Measurements from ENCODE around the gene TSPAN18.

The TSPAN18 gene

GRCh38 chr11:44752300-44752699 lies 25.5 kb downstream of the TSPAN18 start:
- no peak for TF ChIP-seq CTCF (IDR thresholded peaks at IDR 0.05; ENCODE audit: insufficient read depth, missing control alignments)
- no peak for FAIRE-seq
- no peak for DNase-seq (ENCODE audit: insufficient read length, low spot score)

GRCh38 chr11:44752713-44753112 lies 26.0 kb downstream of the TSPAN18 start:
- DNase-seq (ENCODE audit: insufficient read length, low spot score) (no peak), FAIRE-seq (no peak)
- no peak for TF ChIP-seq CTCF (IDR thresholded peaks at IDR 0.05; ENCODE audit: insufficient read depth, missing control alignments)

- no peak for FAIRE-seq
- TF ChIP-seq CTCF (IDR thresholded peaks at IDR 0.05; ENCODE audit: insufficient read depth, missing control alignments) = no peak
- DNase-seq (ENCODE audit: insufficient read length, low spot score) = no peak
Measured at GRCh38 chr11:44753961-44754645, 27.3 kb downstream of the TSPAN18 start.

- FAIRE-seq (no peak), DNase-seq (ENCODE audit: insufficient read length, low spot score) (no peak)
- no peak for TF ChIP-seq CTCF (IDR thresholded peaks at IDR 0.05; ENCODE audit: insufficient read depth, missing control alignments)
Measured at GRCh38 chr11:44754876-44755555, 28.3 kb downstream of the TSPAN18 start.

- TF ChIP-seq CTCF (IDR thresholded peaks at IDR 0.05; ENCODE audit: insufficient read depth, missing control alignments) = no peak
- DNase-seq (ENCODE audit: insufficient read length, low spot score) (no peak), FAIRE-seq (no peak)
Measured at GRCh38 chr11:44755556-44756523, 29.1 kb downstream of the TSPAN18 start.

- FAIRE-seq (no peak), DNase-seq (ENCODE audit: insufficient read length, low spot score) (no peak)
- no peak for TF ChIP-seq CTCF (IDR thresholded peaks at IDR 0.05; ENCODE audit: insufficient read depth, missing control alignments)
Measured at GRCh38 chr11:44758983-44759382, 32.2 kb downstream of the TSPAN18 start.

Measured in D721Med (cell line).